DMS153 treated with DMSO at 0.1 percent for 48 hours (cell line): ENCODE data around the gene TLX3.
"Not testable (repeated sequence)": the region's sequence is repeated elsewhere in the genome, so short reads cannot be mapped to it uniquely, and the experiment has no call there.

Experiments used
- DNase-seq: peaks from one replicate; lab custom pipeline; 2025; ENCODE audit not compliant: unreplicated experiment; lab: John Stamatoyannopoulos, UW

Gene TLX3

DNA sequence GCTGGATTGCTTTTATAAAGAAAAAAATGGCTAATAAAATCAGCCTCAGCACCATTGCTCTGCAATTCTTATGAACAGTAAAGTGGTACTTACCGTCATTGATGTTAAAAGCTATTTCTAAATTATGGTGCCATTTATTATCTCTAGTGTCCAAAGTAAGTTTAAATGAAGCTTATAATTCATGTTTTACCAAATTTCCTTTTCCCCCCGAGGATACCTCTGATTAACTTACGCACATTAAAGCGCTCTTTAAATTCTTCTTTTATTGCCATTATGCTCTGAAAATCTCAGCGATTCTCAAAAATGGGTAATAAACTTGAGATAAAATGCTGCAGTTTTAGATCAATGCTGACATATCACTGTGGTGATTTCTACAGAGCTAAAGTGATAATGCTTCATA is 13.5 kb downstream of the TLX3 start:
- DNase-seq, result no peak

DNA sequence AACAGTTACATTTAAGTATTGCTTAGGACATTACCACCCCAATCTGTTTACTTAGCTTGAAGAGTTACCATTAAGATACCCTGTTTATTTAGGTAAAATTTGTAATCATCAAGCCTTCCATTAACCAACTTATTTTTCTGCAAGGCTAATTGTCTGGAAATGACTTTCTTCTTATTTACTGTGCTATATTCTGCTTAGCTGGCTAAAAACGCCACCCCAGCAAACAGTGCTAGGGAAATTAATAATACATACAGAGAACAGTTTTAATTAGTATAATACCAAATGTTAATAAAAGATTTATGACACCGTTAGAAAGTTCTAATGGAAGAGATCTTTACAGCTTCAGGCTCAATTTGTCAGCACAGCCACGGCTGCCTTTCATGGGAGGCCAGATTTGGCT is 14.0 kb downstream of the TLX3 start:
- DNase-seq, result no peak

DNA sequence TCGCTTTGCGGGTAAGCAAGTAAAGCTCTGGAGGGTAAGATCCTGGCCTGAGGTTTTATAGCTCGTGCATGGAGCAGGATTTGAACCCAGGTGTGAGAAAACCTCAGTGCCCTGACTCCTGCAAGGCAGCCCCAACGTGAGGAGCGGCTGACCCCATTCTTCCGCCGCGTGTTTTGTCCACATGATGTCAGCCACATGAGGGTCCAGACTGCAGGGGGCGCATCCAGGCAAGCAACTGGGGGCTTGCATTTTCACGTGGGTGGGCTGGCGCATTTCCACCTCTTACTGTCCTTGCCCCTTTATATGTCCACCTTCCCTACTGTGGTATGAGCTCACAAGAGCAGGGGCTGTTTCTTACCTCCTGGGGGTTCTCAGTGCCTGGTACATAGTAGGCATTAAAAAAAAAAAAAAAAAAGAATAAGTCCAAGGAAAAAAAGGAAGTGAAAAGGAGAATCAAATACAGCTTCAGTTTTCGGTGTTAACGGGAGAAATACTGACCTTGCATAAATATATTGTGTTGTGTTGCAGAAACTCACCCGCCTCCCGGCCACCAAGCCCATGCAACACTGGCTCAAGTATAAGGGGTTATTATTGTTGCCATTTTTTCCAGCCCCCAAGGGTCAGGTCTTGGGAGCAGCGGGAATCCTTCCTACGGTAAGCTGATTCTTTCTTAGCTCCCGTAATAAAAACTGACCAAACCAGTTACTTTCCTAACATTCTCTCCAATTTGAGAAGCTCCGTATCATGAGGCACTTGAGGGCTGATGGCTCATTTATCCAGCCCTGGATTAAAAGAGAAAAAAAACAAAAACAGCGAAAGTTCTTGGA is 15.0 kb downstream of the TLX3 start:
- no peak for DNase-seq

DNA sequence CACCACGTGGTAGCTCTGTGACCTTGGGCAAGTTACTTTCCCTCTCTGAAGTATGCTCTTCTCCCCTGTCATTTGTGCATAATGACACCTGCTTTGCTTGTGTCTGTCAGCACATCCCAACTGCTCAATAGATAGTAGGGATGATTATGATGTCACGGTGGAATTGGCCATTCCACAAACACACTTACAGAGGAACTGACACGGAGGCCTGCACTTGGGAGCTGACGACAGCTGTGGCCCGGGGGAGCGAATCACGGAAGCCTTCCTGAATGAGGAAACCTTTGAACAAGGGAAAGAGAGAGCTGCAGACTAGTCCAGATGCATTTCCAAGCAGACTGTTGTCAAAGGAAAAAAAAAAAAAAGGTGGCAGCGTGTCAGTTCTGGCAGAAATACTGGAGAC is 21.0 kb downstream of the TLX3 start:
- DNase-seq, result no peak

DNA sequence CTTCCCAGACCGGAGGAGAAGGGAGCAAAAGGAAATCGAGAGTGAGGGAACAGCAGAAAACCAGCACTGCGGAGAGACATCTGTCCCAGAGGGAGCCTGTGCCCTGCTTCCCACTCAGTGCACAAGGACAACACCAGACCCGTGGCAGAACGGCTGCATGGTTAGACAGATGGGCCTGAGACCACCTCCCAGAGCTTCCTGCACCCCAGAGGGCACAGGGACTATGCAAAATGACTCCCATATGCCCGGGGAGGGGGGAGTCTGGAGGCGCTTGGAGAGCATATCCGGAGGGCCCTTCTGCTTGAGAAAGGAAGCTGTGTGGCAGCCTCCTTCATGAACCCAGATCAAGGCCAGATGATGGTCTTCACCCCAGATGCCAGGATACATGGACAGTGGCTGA is 26.6 kb downstream of the TLX3 start:
- DNase-seq, result no peak

DNA sequence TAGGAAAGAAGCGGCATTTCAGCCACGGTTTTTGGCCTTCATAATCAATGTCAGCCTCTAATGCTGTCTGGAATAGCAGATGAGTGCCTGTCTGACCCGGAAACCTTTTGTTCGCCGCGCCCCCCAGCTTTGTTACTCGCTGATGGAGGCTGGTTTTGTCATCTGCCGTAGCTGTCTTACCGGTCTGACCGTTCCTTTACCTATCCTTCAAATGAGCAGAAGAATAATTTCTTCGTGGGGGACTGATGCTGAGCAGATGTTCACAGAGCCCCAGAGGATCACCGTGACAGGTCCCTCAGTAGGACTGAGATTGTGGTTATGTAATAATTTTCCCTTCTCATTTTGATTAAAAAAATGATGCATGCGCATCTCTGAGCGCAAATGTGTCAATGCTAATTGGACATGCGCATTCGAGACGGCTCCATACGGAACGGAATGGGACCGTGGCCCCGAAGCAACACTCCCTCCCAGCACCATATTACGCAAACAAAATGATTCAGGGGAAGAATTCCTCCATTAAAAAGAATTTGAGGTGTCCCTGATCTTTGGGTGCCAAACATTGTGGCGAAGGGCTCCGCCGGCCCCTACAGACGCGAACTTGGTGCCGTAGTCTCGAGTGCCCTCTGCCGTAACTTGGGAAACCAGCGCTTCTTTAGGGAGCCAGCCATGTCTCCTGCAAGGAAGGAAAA is 27.6 kb downstream of the TLX3 start:
- DNase-seq, result no peak

DNA sequence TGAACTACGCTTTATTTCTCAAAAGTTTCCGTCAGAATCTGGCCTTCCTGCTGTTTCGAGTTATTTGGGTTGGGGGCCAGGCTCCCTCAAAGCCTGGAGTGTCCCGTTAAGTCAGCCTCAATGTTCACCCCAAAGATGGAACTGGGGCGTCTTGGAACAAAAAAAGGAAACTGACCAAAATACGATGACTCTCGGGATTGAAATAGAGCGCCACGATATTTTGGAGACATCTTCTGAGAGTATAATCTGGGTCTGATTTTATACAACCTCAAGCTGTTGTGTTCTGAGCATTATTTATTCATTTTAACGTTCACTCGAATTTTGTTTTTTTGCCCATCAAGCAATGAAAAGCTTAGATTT is 28.1 kb downstream of the TLX3 start:
- no peak for DNase-seq

DNA sequence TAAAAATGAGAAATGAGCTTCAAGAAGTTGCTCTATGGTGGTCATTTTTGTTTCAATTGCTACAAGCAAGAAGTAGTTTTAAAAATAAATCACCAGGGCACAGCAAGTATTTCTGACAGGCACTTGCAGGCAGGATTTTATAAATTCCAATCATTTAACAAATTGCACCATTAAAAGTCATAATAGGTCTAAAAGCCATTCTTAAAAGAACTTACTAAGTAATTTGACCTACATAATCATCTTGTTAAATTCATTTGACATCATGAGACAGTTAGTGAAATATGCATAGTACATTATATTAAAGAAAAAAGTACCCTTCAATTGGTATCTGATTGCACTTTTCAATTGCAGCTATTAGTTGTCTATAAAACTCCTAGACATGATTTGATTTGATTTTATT is 31.0 kb downstream of the TLX3 start:
- DNase-seq, result no peak

DNA sequence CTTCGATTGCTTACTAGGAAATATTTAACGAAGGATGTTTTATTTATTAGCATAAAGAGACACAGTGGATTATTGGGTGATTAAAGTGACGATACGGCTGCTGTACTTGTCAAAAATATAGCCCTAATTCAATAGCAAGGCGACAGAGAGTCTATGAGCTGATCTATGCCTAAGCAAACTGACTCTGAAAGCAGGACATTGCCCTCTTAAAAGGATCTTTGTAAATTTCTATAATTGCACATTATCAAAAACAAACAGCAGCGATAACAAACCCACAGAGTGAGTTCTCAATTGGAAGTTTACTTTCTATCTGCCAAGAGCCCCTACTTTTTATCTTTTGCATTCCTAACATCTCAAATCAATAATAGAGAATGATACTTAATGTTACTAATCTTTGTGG is 31.4 kb downstream of the TLX3 start:
- DNase-seq, result no peak

DNA sequence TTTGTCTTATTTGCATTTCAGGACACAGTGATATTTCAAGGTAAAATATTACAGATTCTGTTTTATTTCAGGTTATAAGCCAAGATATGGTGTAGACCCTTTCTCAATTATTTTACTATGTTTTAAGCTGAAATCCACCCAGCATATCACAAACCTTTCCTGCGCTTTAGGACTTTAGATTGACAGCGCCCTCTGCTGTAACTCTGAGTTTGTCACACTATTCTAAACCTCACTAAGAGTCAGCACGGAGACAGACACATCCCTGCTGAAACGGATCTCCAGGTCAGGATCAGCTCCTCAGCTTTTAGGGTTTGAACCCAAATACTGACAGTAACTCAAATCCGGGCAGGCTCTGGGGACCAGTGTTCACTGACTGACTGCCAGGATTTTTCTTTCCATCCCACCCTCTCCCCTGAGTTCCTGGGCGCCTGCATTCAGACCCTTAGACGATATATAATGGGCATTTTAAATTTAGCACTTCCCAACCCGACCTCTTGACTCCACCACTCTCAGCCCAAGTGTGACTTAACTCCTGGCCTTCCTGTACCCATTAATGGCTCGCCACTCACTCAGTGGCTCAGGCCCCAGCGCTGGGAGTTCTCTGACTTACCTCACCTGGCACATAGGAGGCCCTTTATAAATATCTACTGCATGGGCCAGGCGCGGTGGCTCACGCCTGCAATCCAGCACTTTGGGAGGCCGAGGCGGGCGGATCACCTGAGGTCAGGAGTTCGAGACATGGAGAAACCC is 33.5 kb downstream of the TLX3 start:
- DNase-seq, result no peak

DNA sequence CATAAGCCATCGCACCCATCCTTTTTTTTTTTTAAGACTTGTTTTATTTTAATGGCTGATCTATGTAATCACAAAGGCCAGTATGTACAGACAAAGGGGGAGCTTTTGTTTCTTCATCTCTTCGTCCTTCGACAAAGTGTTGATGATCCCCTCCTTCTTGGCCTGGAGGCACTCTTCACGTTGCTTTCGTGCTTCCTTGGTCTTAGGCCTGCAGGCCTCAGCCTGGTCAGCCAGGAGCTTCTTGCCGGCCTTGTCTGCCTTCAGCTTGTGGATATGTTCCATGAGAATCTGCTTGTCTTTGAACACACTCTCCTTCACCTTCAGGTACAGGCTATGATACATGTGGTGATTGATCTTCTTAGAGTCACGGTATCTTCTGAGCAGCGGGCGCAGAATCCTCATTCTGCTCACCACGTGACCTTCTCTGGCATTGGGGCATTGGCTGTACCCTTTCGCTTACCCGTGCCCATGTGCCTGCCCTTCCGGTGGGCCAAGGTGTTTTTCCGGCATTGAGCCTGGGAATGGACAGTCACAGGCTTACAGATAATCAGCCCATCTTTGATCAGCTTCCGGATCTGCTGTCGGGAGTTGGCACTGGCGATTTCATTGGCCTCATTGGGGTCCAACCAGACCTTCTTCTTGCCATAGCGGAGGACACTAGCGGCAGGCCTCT is 36.0 kb downstream of the TLX3 start:
- no peak for DNase-seq

DNA sequence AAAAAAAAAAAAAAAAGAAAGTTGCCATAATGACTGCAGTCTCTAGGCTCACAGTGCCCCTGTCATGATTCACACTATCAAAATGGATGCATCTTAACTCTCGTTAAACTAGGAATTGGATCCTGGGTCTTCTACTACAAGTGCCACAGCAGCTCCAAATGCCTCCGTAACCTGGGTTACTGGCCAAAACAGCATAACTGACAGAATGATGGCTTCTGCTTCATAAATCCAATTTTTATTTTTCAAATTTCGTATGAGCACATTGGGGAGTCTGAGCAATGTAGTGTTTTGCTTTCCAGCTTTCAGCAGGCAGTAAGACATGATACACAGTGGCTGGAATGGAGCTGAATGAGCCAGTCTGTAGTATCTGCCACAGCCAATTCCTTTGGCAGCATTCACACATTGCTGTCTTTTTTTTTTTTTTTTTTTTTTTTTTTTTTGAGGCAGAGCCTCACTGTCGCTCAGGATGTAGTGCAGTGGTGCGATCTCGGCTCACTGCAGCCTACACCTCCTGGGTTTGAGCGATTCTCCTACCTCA is 42.6 kb downstream of the TLX3 start:
- no peak for DNase-seq

DNA sequence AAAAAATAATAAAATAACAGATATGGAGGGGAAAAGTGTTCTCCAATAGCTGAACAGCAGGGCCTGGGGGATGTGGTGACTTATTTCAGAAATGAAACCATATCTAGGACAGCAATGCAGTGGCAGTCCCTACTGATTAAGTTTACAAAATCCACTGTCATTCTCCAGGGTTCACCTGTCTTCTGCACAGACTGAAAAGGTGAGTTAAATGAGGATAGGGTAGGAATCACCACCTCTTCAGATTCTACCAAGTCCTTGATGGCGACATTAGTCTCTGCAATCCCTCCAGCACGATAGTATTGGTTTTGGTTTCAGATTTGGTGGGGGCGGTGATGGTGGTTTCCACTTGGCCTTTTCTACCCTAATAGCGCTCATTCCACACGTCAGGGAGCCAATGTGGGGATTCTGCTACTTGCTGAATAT is 46.3 kb downstream of the TLX3 start:
- no peak for DNase-seq

DNA sequence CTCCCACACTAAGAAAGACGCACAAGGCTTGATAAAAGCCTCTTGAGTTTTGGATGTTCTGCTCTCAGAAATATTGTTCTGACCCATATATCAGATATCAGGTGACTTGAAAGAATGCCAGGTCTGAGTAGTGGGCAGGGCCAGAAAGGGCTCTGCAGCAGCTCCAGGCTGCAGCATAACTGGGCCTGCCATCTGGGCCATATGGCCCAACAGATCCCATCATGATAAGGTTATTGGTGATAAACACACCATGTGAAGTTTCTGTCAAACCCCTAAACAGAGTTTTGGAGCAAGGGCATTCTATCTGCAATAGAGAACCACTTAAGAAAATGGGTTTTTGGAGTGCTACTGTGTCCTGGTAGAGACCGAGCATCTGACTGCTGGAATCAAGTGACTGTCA is 48.8 kb downstream of the TLX3 start:
- no peak for DNase-seq

DNA sequence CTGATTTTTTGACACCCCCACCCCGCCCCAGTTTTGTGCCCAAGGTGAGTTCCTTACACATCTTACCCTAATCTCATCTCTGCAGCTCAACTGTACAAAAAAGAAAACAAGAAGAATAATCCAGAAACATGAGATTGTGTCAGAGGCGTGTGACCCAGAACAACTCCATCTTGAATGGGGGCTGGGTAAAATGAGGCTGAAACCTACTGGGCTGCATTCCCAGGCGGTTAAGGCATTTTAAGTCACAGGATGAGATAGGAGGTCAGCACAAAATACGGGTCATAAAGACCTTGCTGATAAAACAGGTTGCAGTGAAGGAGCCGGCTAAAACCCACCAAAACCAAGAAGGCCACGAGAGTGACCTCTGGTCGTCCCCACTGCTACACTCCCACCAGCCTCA is 52.1 kb downstream of the TLX3 start:
- DNase-seq, result not testable (repeated sequence)
